HG03108 (cell line): ENCODE data around the gene GNG12.

Experiments
- ATAC-seq: cut with Tn5 transposase; IDR thresholded peaks from one replicate; pipeline ENCODE4 v1.9.1; 2021; ENCODE audit warnings: moderate library complexity; ENCODE audit not compliant: unreplicated experiment

GNG12 gene

DNA sequence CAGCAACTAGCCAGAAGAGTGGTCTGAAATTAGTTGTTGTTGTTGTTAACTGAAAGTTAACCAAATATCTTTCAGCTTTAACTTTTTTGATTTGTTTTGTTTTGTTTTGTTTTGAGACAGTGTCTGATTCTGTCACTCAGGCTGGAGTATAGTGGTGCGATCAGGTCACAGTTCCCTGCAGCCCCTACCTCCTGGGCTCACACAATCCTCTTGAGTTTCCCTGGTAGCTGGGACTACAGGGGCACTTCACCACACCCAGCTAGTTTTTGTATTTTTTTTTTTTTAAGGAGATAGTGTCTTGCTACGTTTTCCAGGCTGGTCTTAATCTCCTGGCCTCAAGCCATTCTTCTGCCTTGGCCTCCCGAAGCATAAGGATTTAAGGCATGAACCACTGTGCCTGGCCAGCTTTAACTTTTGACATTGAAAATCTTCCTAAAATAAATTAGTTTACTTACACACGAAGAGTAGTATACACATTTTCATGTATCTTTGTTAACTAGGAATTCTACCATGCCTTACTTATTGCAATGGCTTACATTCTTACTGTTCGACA, 45.0 kb downstream of the GNG12 start:
- no peak for ATAC-seq

DNA sequence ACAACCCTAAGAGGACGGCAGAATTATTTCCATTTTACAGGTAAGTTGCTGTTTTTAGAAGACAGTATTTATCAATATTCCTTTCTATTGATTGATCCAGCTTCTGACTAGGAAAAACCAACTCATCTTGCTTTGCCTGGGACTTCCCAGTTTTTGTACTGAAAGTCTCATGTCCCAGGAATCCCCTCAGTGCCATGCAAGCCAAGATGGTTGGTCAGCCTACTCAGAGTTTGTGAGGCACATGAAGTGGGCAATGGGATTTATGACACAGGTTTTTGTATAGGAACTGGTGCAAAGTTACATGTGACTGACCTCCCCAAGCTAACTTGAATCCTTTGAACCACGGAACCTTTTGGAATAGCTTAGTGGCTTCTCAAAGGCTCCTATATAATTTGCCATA, 45.5 kb downstream of the GNG12 start:
- ATAC-seq: no peak

DNA sequence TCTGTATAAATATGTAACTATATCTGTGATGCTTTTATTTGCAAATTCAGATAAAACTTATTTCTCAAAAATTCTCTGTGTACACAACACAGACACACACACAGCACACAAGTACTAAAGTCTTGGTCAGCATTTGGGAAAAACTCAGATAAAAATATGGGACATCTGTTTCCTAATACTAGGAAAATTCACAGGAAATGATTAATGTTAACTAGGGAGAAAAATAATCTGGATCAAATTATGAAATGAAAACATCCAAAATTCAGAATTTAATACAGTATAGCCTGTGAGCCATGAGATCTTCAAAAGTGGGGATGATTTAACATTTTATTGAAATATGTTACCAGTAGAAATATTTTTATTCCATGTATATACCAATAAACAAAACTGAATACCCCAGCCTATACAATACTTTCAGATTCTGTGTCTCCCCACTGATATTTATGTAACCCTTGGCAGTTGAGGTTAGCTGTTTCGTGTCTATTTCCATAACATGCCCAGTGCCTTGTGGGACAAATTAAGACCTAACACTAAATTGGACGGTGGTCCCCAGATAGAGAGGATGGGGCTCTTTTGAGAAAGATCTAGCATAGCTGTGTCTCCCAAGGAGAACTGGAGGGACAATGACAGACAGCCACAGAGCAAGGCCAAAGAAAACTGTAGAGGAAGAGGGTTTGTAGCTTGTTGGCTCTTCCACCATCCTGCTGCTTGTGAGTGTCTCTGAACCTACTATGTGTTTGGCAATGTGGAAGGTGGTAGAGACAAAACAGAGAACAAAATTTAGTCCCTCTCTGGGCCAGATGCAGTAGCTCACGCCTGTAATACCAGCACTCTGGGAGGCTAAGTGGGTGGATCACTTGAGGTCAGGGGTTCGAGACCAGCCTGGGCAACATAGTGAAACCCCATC, 47.2 kb downstream of the GNG12 start:
- ATAC-seq: no peak

DNA sequence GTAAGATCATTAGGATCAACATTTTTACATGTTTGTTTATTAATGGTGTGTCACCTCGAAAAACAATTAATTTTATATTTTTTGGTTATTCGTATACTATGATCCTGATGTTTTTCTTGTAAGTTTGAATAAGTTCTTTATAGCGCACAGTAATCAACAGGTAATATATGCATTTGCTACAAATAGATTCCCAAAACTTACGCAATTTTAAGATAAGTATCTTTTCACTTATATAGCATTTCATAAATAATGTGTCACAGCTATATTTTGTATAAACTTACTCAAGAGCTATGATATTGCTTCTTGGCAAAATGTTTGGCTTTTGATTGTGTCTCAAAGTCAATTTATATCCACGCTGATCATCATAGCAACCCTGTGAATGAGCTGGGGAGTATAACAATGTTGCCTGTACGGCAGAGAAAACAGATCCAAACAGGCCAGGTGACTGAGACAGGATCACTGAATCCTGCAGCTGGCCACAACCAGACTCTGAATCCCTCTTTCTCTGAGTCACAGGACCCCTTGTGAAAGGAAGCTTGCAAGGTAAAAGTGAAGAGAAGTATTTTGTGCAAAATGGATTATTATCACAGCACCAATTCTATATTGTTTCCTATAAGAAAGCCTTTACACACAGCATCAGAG, 48.6 kb downstream of the GNG12 start:
- ATAC-seq: no peak

DNA sequence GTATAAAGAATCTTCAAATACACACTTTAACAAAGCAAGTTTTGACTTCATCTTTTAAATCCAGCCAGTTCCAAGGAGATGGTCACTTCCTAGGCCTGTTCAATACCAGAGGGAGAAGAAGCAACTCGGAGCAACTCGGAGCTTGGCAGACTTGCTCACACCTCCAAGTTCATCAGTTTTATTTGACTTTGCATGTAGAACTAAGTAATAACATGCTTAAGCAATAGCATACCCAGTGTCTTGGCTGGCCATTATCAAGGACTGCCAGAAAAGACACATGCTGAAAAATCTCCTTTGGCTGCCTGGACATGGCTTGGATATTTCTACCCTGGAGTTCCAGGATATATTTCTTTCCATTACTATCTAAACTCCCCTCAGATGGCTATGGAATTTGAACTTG, 52.6 kb downstream of the GNG12 start:
- ATAC-seq: no peak

DNA sequence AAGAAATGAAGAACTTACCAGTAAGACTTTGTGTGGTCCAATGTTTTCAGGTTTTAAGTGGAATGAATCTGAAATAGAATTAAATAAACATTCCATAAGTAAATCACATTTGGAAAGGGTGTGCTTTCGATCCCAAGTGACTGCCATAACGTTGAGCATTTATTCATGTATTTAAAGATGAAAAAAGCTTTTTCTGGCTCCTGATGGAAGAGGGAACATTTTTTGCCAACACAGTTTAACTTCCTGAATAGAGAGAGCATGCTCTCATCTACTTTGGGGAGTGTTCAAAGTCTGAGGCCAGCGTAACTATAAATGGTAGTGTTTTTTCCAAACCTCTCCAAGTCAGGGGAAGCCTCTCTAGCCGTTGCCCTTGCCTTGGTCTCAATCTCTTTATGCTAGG, 55.8 kb downstream of the GNG12 start:
- no peak for ATAC-seq

DNA sequence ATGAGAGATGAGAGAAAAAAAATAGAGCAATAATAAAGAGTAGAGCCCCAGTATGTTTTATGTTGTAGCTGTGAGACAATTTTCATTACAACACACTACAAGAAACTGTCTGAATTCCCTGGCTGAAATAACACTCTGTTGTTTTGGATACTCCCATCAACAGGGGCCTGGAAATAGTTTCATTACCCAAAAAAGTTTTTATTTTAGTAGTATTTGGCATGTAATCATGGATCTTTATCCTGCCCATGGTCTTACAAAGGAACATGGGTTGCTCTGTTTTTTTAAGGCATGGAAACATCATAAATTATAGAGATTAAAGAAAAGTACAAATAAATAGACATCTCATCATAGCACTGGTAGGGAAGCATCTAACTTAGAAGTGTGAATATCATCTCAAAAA, 56.3 kb downstream of the GNG12 start:
- ATAC-seq: no peak

DNA sequence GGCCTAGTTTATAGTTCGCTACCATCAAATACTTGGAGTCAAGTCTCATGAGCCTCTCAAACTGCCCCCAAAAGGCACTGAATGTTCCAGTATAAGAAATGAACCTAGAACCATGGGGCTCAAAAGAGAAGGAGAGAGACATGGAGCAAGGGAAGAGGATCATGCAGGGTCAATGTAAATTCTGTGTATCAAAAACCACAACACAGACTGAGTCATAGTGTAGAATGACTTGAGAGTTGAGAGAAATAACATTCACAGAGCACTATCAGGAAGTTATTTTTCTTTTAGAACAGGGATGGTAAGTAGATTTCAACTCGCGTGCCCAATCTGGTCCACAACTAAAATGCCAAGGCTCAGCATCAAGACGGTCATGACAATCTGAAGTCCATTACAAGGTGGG, 59.8 kb downstream of the GNG12 start:
- no peak for ATAC-seq

DNA sequence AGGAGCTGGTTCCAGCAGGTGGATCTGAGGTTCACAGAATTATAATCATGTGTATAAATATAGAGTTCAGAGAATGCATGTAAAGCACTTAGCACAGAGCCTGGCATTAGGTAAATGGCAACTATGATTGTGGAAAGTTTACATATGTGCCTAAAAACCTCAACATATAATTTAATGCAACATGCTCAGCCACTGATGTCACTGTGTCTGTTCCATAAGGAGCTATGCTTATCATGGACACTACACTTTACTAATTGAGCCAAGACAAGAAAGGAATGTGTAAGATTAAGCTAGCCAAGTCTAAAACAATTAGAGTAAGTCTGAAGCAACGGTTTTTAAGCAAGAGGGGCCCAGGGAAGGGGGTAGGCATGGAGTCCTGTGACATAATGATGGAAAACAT, 61.5 kb downstream of the GNG12 start:
- no peak for ATAC-seq

DNA sequence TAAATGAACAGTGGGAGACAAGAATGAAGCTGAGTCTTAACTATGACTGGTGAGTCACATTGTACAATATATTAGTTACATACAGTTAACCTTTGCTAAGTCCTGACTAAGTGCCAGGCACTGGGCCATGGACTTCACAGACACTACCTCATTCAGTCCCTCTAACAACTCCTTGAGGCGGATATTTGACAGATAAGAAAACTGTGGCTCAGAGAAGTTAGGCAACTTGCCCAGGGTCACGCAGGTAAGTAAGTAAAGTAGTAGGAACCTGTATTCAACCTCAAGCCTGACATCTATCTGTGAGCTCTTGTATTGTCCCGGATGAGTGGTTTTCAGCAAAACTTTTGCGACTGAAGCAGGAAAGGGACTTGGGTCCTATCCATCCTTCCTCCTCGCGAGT, 62.1 kb downstream of the GNG12 start:
- no peak for ATAC-seq

DNA sequence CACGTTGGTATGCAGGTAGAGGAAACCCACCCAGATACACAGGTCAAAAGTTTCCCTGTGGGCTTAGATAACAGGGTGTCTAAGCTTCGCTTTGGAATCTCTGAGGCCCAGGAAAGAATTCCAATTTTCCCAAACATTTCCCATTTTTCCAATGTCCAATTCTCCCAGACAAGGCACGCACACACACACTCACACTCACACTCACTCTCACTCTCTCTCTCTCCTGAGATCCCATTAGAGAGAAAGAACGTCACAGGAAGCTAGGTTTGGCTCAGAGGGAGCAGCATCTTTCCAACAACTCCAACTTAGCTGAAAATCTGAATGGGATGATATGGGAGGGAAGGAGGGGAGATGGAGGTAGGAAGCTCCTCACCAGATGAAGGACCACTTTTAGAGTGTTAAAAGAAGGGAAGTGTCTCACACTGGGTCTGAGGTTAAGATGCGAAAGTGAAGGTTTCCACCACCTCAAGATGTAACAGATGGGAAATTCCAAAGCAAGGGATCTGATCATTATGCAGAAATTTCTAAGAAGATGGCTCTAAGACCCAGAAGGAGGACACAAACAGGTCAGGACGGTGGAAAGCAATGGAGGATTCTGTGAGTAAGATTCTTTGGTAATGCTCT, 63.5 kb downstream of the GNG12 start:
- ATAC-seq: no peak

DNA sequence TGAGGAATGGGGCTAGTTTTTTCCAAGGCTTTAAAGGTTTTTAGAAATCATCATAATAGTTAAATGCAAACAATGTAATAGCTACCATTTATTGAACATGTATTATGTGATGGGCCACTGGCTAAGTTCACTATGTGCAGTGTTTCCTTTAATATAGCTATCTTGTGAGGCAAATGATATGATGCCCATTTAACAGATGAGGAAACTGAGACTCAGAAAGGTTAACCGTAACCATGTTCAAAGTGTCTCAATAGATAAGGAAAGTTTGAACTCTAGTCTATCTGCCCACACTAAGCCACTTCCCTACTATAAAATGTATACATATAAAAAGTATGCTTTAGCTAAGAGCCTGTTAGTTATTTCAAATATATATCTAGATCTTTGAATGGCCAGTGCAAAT, 64.8 kb downstream of the GNG12 start:
- no peak for ATAC-seq

DNA sequence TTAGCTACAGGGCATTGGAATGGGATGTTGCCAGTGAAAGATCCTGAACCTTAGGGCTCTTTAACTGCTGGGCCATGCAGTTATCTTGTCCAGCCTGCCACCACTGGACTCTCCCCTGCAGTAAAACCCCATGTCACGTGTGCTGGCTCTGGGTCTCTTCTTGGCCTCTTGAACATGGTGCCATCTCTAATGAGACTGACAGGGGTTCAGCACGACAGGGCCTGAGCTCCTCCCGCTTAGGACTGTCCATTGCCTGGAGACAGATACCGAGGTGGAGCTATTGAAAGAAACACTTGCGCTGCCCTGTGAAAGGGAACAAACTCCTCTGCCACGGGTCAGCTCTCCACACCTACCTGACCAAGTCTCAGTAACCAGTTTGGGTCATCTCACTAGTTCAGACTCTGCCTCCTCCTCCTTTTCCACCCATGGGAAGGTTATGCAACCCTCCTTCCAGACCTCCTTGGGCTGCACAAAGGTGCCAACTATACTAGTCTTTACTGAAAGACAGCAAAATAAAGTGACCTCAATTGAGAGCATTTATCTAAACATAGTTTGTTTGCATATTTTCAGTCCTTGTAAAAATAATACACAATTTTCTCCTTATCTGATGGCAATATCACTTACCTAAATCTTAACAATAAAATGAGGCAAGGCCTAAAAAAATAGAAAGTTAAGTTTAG, 66.0 kb downstream of the GNG12 start:
- no peak for ATAC-seq

DNA sequence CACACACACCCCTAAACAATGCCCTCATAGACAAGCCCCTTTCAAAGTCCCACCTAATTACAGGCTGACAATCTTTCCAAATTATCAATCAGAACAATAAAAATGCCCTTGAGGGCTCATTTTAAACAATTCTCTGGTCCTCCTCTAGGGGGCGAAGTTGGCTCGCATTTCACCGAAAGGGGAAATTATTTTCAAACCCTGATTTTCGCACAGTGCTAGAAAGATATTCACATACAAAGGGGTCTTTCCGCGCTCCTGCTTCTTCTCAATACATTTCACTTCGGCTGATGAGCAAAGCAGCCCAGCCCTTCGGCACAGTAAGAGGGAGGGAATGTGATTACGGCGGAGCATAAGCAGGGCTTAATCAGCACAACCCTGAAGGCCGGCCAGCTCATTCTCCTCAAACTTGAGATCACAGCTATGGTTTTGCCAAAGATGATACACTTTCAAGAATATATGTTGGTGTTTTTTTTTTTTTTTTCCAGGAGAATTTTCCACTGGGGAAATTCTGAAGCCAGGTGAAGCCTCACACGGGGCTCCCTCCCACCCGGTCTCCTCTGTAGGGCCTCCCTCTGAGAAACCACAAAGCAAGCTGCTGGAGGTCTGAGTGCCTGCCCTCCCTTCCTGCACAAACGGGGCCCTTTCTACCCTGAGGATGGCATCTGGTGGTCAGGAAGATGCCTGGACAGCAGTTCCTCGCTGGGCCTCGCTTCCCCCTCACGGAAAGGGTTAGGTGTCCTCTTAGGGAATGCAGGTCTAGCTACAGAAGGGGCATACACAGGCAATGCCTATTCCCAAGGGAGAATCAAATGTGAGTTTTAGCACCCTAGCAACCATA, 66.9 kb downstream of the GNG12 start:
- ATAC-seq: no peak

DNA sequence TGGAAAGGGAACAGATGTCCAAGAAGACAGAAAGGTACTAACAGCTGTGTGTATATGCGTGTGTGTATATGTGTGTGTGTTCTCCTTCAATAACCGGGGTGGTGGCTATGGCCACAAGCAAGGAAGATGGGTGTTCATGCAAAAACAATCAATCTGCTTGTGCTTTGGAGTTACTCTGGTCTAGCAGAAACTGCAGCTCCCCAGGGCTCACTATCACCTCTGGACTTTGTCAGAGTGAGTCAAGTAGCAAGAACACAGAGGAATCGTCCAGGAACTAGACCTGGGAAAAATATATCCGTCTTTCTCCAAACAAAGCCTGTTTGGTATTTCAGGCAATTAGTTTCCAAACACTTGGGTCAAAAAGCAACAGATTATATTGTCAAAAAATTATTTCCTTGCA, 68.6 kb downstream of the GNG12 start:
- ATAC-seq: no peak

DNA sequence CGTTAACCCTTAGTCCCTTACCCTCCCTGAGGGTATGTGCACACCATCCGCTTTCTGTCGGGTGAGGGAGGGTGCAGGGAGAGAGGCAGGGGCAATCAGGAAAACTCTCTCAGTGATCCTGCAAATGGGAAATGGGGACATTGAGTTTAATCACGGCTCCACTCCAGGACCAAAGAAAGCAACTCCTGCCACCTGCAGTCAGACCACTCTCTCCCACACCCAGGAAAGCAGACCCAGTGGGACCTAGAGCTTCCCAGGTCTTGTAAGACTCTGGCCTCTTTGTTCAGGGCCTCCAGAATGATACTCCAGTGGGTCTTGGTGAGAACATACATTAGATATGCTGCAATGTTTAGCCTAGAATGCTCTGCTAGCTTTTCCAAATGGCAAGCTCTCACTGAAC, 71.5 kb downstream of the GNG12 start:
- no peak for ATAC-seq

DNA sequence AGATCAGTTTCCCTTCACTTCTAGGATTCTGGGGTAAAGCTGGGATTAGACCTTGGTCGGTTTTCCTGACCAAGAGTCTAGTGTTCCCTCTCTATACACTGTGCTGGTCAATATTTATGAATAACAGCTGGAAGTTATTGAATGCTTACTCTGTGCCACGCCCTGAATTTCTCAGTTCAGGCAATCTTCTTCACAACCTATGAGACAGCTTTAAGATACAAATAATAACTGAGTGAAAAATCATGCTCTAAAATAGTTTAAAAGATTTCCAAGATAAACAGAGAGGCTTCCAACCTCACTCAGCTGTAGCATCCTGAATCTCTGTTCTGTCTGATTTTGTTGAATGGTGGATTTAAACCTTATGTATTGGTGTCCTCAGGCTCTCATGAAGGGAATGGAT, 72.2 kb downstream of the GNG12 start:
- ATAC-seq: no peak

DNA sequence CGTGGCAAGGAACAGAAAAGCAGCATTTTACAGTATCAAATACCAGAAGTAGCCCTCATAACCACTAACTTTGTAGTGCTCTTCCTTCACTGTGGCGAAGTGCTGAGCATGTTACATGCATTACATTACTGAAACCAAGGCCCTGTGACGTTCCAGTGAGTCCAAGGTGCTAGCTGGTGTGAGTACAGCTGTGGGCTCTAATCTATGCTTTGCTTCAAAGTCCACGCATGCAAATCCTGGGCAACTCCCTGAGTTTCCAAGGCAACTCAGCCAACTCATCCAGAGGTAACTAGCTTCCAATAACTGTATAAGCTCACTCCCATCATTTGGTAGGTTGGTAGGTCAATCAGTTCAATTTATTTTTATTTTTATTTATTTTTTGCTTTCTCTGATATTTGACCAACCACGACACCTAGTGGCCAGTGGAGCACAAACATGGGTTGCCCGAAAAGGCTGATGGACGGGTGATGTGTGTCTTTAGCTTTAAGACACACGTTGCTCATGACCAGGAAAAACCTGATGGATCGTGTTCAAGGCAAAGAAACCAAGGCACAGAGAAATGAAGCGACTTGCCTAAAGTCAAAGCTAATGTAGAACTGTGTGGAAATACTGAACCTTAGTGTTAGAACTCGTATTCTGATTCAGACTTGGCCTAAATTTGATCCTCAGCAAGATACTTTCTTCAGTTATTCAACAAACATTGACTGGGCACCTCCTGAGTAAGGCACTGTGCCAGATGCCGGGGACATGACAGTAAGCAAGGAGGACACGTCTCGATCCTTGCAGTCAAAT, 73.0 kb downstream of the GNG12 start:
- ATAC-seq: peak; percentile 100

DNA sequence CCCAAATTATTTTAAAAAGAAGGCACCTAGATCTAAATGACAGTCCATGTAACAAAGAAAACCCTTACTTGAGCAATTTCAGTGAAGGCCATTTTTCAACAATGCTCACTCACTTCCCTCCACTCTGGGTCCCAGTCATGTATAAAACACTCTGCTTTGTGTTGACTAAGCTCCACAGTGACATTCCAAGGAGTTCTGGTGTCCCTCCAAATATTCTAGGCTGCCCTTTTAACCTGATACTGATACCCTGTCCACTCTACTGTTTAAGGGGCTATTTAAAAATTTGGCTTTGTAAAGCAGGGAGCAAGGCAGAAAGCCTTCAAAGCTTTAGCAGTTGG, 73.6 kb downstream of the GNG12 start:
- ATAC-seq: peak; percentile 24

DNA sequence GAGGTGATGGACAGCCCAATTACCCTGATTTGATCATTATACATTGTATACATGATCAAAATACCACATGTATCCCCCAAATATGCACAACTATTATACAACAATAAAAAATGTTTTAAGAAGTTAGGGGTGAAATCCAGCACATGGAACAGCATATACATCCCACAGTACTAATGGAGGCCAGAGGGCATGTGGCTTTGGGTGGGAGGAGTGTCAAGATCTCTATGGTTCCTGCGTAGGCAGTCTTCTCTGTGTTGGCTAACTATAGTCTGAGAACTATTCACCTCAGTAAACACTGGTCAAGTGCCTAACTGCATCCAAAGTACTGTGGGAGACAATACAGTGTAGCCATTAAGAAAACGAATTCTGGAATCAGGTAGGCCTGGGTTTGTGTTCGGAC, 74.2 kb downstream of the GNG12 start:
- no peak for ATAC-seq
